H1 (cell line): Measurements from ENCODE around the gene RAB36. TPM values are rescaled to one million over a fixed set of nuclear protein-coding genes. Genes with fewer than 3 reads are reported as not detected.

Experiments
- CTCF ChIA-PET: fragments of 300-600 bp; sonication (Branson Sonifier 250); formaldehyde crosslinking; loops from one replicate; lab custom pipeline; 2021; ENCODE audit not compliant: partially characterized antibody; lab: Charles Lee
- POLR2A ChIA-PET: fragments of 300-600 bp; sonication (Branson Sonifier 250); formaldehyde crosslinking; loops from one replicate; lab custom pipeline; 2021; ENCODE audit warnings: inconsistent platforms; ENCODE audit not compliant: partially characterized antibody; lab: Charles Lee
- DNase-seq, 2 experiments: peaks; one replicate each; pipeline versions ENCODE4 v3.0.0 to v3.0.0-alpha.2; 2010 to 2022; ENCODE audit warnings: low spot score in 2 of 2, low read depth in 1 of 2, mixed read lengths in 1 of 2
- FAIRE-seq: peaks from 2 replicates; lab custom pipeline; 2011; peaks lifted over from hg19 to GRCh38; lab: Jason Lieb, UNC
- H2AFZ ChIP-seq: 2 replicates; pipeline ENCODE4 v1.8.1; 2012; ENCODE audit warnings: low read length, inconsistent platforms
- H2AK5ac ChIP-seq: 2 replicates; pipeline ENCODE4 v1.6.1; 2013; ENCODE audit warnings: low read depth, low read length
- H2BK120ac ChIP-seq: replicated peaks from 2 replicates; pipeline ENCODE3; 2013; ENCODE audit warnings: low read depth, low read length, inconsistent platforms
- H2BK12ac ChIP-seq: 2 replicates; pipeline ENCODE4 v1.6.1; 2013; ENCODE audit warnings: low read depth, low read length
- H2BK15ac ChIP-seq: 2 replicates; pipeline ENCODE4 v1.6.1; 2013; ENCODE audit warnings: low read length
- H2BK20ac ChIP-seq: 2 replicates; pipeline ENCODE4 v1.6.1; 2013; ENCODE audit warnings: low read length
- H2BK5ac ChIP-seq: 2 replicates; pipeline ENCODE4 v1.6.1; 2013; ENCODE audit warnings: low read depth, low read length
- H3K14ac ChIP-seq: 2 replicates; pipeline ENCODE4 v1.6.1; 2013; ENCODE audit warnings: inconsistent platforms; ENCODE audit not compliant: insufficient read length
- H3K18ac ChIP-seq: 2 replicates; pipeline ENCODE4 v1.6.1; 2013; ENCODE audit warnings: low read length; ENCODE audit errors: extremely low read depth
- H3K23ac ChIP-seq: 2 replicates; pipeline ENCODE4 v1.6.1; 2013; ENCODE audit warnings: inconsistent platforms; ENCODE audit not compliant: insufficient read length
- H3K23me2 ChIP-seq: 2 replicates; pipeline ENCODE4 v1.6.1; 2013; ENCODE audit warnings: low read depth, low read length
- H3K27ac ChIP-seq: 2 replicates; pipeline ENCODE4 v1.6.1; 2011; ENCODE audit warnings: low read depth, low read length, inconsistent platforms
- H3K27me3 ChIP-seq, 4 experiments: replicated peaks in 1 of 4; 1 replicate in 1 of 4; 2 replicates in 3 of 4; pipeline versions ENCODE4 v1.6.1 to v1.8.1; 2011 to 2013; ENCODE audit warnings: low read length in 3 of 4, mild to moderate bottlenecking in 3 of 4, inconsistent platforms in 2 of 4, mixed read lengths in 2 of 4, moderate library complexity in 1 of 4; ENCODE audit not compliant: control insufficient read depth in 3 of 4, insufficient read depth in 3 of 4; ENCODE audit errors: extremely low read depth in 1 of 4
- H3K36me3 ChIP-seq, 4 experiments: 2 replicates each; pipeline versions ENCODE4 v1.6.1 to v1.8.1; 2011 to 2013; ENCODE audit warnings: mild to moderate bottlenecking in 4 of 4, low read length in 3 of 4, moderate library complexity in 2 of 4, control low read depth in 1 of 4, inconsistent platforms in 1 of 4; ENCODE audit not compliant: insufficient read depth in 4 of 4, control insufficient read depth in 2 of 4
- H3K4ac ChIP-seq: replicated peaks from 2 replicates; pipeline ENCODE3; 2013; ENCODE audit warnings: low read length, low read depth, mixed read lengths, inconsistent platforms; ENCODE audit not compliant: insufficient read length
- H3K4me1 ChIP-seq, 4 experiments: replicated peaks in 1 of 4; 1 replicate in 1 of 4; 2 replicates in 3 of 4; pipeline versions ENCODE4 v1.6.1 to v1.8.1; 2011 to 2013; ENCODE audit warnings: low read length in 3 of 4, inconsistent platforms in 2 of 4, mixed read lengths in 1 of 4; ENCODE audit not compliant: insufficient read depth in 4 of 4, control insufficient read depth in 3 of 4
- H3K4me2 ChIP-seq, 2 experiments: 2 replicates each; pipeline versions ENCODE4 v1.6.1 to v1.8.1; 2011 to 2013; ENCODE audit warnings: low read depth in 2 of 2, low read length in 2 of 2, control low read depth in 1 of 2, inconsistent platforms in 1 of 2, mild to moderate bottlenecking in 1 of 2; ENCODE audit not compliant: insufficient read depth in 1 of 2
- H3K4me3 ChIP-seq, 4 experiments: fragments of 200-600, 300-600 bp in 1 of 4; sonication (generic), shearing (Covaris generic), sonication (Bioruptor Twin) in 1 of 4; 2 replicates each; pipeline versions ENCODE4 v1.5.1 to v1.8.1; 2011 to 2016; ENCODE audit warnings: low read length in 4 of 4, low read depth in 3 of 4, control low read depth in 2 of 4, inconsistent platforms in 2 of 4, mild to moderate bottlenecking in 2 of 4, mixed read lengths in 1 of 4, moderate library complexity in 1 of 4; ENCODE audit not compliant: insufficient read depth in 2 of 4; ENCODE audit errors: extremely low read depth in 1 of 4
- H3K56ac ChIP-seq: replicated peaks from 2 replicates; pipeline ENCODE3; 2013; ENCODE audit warnings: low read depth, mild to moderate bottlenecking, mixed read lengths, low read length, inconsistent platforms; ENCODE audit not compliant: insufficient read length
- H3K79me1 ChIP-seq: 2 replicates; pipeline ENCODE4 v1.6.1; 2013; ENCODE audit warnings: low read depth, low read length, control low read depth
- H3K79me2 ChIP-seq, 2 experiments: 2 replicates each; pipeline versions ENCODE4 v1.6.1 to v1.8.1; 2012 to 2013; ENCODE audit warnings: low read length in 2 of 2, mild to moderate bottlenecking in 2 of 2, inconsistent platforms in 1 of 2; ENCODE audit not compliant: insufficient read depth in 2 of 2, control insufficient read depth in 1 of 2
- H3K9ac ChIP-seq, 4 experiments: replicated peaks in 1 of 4; 1 replicate in 1 of 4; 2 replicates in 3 of 4; pipeline versions ENCODE4 v1.6.1 to v1.8.1; 2011 to 2013; ENCODE audit warnings: low read depth in 3 of 4, low read length in 3 of 4, control low read depth in 2 of 4, mild to moderate bottlenecking in 2 of 4, moderate library complexity in 2 of 4, inconsistent platforms in 1 of 4; ENCODE audit errors: extremely low read depth in 1 of 4
- H3K9me3 ChIP-seq, 2 experiments: 2 replicates each; pipeline versions ENCODE4 v1.6.1 to v1.8.1; 2012 to 2013; ENCODE audit warnings: mild to moderate bottlenecking in 2 of 2, moderate library complexity in 2 of 2, control low read depth in 1 of 2, inconsistent platforms in 1 of 2, low read depth in 1 of 2, low read length in 1 of 2, mixed read lengths in 1 of 2; ENCODE audit not compliant: insufficient read depth in 2 of 2
- H4K20me1 ChIP-seq, 2 experiments: replicated peaks in 1 of 2; 2 replicates each; pipeline versions ENCODE3 to v1.8.1; 2011 to 2013; ENCODE audit warnings: inconsistent platforms in 2 of 2, low read length in 2 of 2, mild to moderate bottlenecking in 1 of 2; ENCODE audit not compliant: insufficient read depth in 2 of 2, control insufficient read depth in 1 of 2
- H4K5ac ChIP-seq: 2 replicates; pipeline ENCODE4 v1.6.1; 2013; ENCODE audit warnings: low read length, low read depth, mixed read lengths, inconsistent platforms; ENCODE audit not compliant: insufficient read length
- H4K8ac ChIP-seq: 2 replicates; pipeline ENCODE4 v1.8.0; 2013; ENCODE audit warnings: mild to moderate bottlenecking, moderate library complexity, low read length, inconsistent platforms; ENCODE audit not compliant: insufficient read depth; ENCODE audit errors: extremely low read depth
- H4K91ac ChIP-seq: replicated peaks from 2 replicates; pipeline ENCODE3; 2013; ENCODE audit warnings: low read length, mixed read lengths, inconsistent platforms; ENCODE audit not compliant: insufficient read length
- BACH1 ChIP-seq: IDR thresholded peaks from 2 replicates; pipeline ENCODE4 v1.6.1; 2012; ENCODE audit warnings: low read length, improper control_type of control experiment
- BRCA1 ChIP-seq: IDR thresholded peaks from 2 replicates; pipeline ENCODE4 v1.6.1; 2012; ENCODE audit warnings: low read depth, low read length, improper control_type of control experiment
- CHD2 ChIP-seq: IDR thresholded peaks from 2 replicates; pipeline ENCODE4 v1.6.1; 2012; ENCODE audit warnings: low read length, improper control_type of control experiment
- CREB1 ChIP-seq: IDR thresholded peaks from 2 replicates; pipeline ENCODE4 v1.6.1; 2012; ENCODE audit warnings: inconsistent platforms
- EGR1 ChIP-seq: IDR thresholded peaks from 2 replicates; pipeline ENCODE4 v1.6.1; 2011; ENCODE audit warnings: low read depth, low read length, borderline replicate concordance
- HDAC2 ChIP-seq, 2 experiments: fragments of 300-600 bp in 1 of 2; sonication (generic) in 1 of 2; IDR thresholded peaks; 2 replicates each; pipeline ENCODE4 v1.6.1; 2011 to 2012; ENCODE audit warnings: low read depth in 2 of 2, low read length in 2 of 2, mild to moderate bottlenecking in 2 of 2, moderate library complexity in 2 of 2, borderline replicate concordance in 1 of 2, inconsistent platforms in 1 of 2
- KDM5A ChIP-seq: fragments of 200-600 bp; IDR thresholded peaks from 2 replicates; pipeline ENCODE4 v1.7.1; 2012; ENCODE audit warnings: mild to moderate bottlenecking, low read length, inconsistent platforms, mixed read lengths
- MAX ChIP-seq: IDR thresholded peaks from 2 replicates; pipeline ENCODE4 v1.6.1; 2012; ENCODE audit warnings: inconsistent platforms
- NRF1 ChIP-seq: IDR thresholded peaks from 2 replicates; pipeline ENCODE4 v1.6.1; 2011; ENCODE audit warnings: mild to moderate bottlenecking, low read depth, low read length, improper control_type of control experiment
- RFX5 ChIP-seq: IDR thresholded peaks from 2 replicates; pipeline ENCODE4 v1.6.1; 2011; ENCODE audit warnings: low read depth, low read length, improper control_type of control experiment, borderline replicate concordance
- RNF2 ChIP-seq: fragments of 200-900, 300-1000 bp; sonication (generic); IDR thresholded peaks from 2 replicates; pipeline ENCODE4 v1.7.1; 2016; ENCODE audit warnings: borderline replicate concordance, low read depth, mild to moderate bottlenecking, antibody characterized with exemption, low read length; ENCODE audit not compliant: poor library complexity, severe bottlenecking; ENCODE audit errors: missing control alignments
- SUZ12 ChIP-seq: fragments of 200-600 bp; sonication (generic); IDR thresholded peaks from 2 replicates; pipeline ENCODE4 v1.6.1; 2012; ENCODE audit warnings: mild to moderate bottlenecking, inconsistent platforms, low read length, moderate library complexity, mixed read lengths
- TAF1 ChIP-seq: IDR thresholded peaks from 2 replicates; pipeline ENCODE4 v1.6.1; 2011; ENCODE audit warnings: mild to moderate bottlenecking, low read depth, low read length
- TAF7 ChIP-seq: optimal IDR thresholded peaks from 2 replicates; pipeline ENCODE3; 2011; ENCODE audit warnings: low read depth, mild to moderate bottlenecking, inconsistent platforms, low read length, moderate library complexity, borderline replicate concordance
- WGBS, 2 experiments: shearing (Covaris generic) in 1 of 2; methylation state at CpG; one replicate each; pipeline versions ENCODE4 v1.1.6 to v1.1.7; 2013 to 2015; ENCODE audit warnings: low lambda C conversion rate in 2 of 2, mixed read lengths in 2 of 2, inconsistent platforms in 1 of 2, low coverage in 1 of 2, missing lambda C conversion rate in 1 of 2; ENCODE audit not compliant: insufficient replicate concordance in 2 of 2, insufficient coverage in 1 of 2, insufficient read length in 1 of 2; ENCODE audit errors: extremely low coverage in 1 of 2, missing lambda C conversion rate in 1 of 2; 5-methylcytosine and 5-hydroxymethylcytosine counted together
- polyA plus RNA-seq, 7 experiments: library from polyadenylated mRNA; depleted of rRNA in 3 of 7; stranded (reverse) in 5 of 7; unstranded in 2 of 7; fragments of >200 nt in 5 of 7; fragments of 200-250 nt in 2 of 7; gene quantifications; 1 replicate in 5 of 7; 2 replicates in 1 of 7; 4 replicates in 1 of 7; pipeline versions ENCODE4 v1.2.1 to v1.2.3, GENCODE V29; 2011 to 2013; ENCODE audit warnings: missing spikeins in 2 of 7, mixed read lengths in 2 of 7
- total RNA-seq: library from RNA; stranded (reverse); fragmentation: NEBNext Ultra II Directional; extraction: Animal tissue kit (Norgen Biotek cat#: 25700); gene quantifications from 2 replicates; pipeline ENCODE4 v1.2.1, GENCODE V29; 2021

RAB36 gene
- total and polyA plus RNA-seq, 2 of the 8 experiments (the other 6 are each of a cell fraction or from before 2014, with no cell fraction given) = 1.0 to 1.5 TPM

GRCh38 chr22:23154461-23154860 lies 9.2 kb downstream of the RAB36 start:
- no peak overlapping the region for H3K18ac ChIP-seq
- peak overlapping the region; percentile 10; the same call in 1 of the 2 replicates for H2BK5ac ChIP-seq
- no peak overlapping the region for H2AK5ac ChIP-seq
- no peak overlapping the region for H2BK20ac ChIP-seq
- WGBS, 2 experiments = 84% methylated on average over 5 of the region's 5 CpGs; no CpG with 5 or more reads in 1 of the 2 experiments
- H2AFZ ChIP-seq = no peak overlapping the region
- H3K79me2 ChIP-seq = no peaks in the 10 kb centered on the region
- H3K4ac ChIP-seq = no peak overlapping the region
- H3K9me3 ChIP-seq = no peaks in the 10 kb centered on the region
- POLR2A ChIA-PET = no interaction called here
- H4K91ac ChIP-seq = peak overlapping the region; percentile 52
- no peaks in the 10 kb centered on the region for H3K27me3 ChIP-seq
- peaks cover 0 to 28% (median 13%) of the 10 kb centered on the region in 4 experiments; a peak in 5 of 7 replicates for H3K4me1 ChIP-seq
- peak overlapping the region; percentile 22; the same call in 1 of the 2 replicates for H4K8ac ChIP-seq
- no peaks in the 10 kb centered on the region for H3K79me1 ChIP-seq
- H3K4me2 ChIP-seq = no peak overlapping the region
- CTCF ChIA-PET = interaction anchor here (1.1 to 4.7 kb wide), 7 partner anchors 8 to 144 kb away, joined by 3 to 49 read pairs (median 6); partner anchors contain the start of genes RAB36 and RSPH14
- H3K27ac ChIP-seq = no peak overlapping the region
- H3K23ac ChIP-seq = no peak overlapping the region
- H3K14ac ChIP-seq = no peak overlapping the region
- no peak for FAIRE-seq
- H4K20me1 ChIP-seq = no peaks in the 10 kb centered on the region
- no peak overlapping the region for H2BK15ac ChIP-seq
- H3K23me2 ChIP-seq = no peaks in the 10 kb centered on the region
- H3K36me3 ChIP-seq = no peaks in the 10 kb centered on the region
- no peak overlapping the region for H3K4me3 ChIP-seq
- H2BK12ac ChIP-seq = 0 out of 2 replicates have a peak overlapping the region, but pooled peaks have one; percentile 71
- DNase-seq = no peak
- H2BK120ac ChIP-seq = no peak overlapping the region
- no peak overlapping the region for H3K9ac ChIP-seq
- no peak overlapping the region for H4K5ac ChIP-seq
- no peak overlapping the region for H3K56ac ChIP-seq
- no peak for TF ChIP-seq TAF7
- TF ChIP-seq TAF1 = no peak
- no peak for TF ChIP-seq CREB1
- TF ChIP-seq BACH1 = no peak
- no peak for TF ChIP-seq KDM5A
- TF ChIP-seq NRF1 = no peak
- no peak for TF ChIP-seq BRCA1
- TF ChIP-seq CHD2 = no peak
- no peak for TF ChIP-seq HDAC2 (IDR thresholded peaks at IDR 0.05; ENCODE audit: borderline replicate concordance in 1 of 2, low read depth in 2 of 2, low read length in 2 of 2)
- no peak for TF ChIP-seq EGR1
- TF ChIP-seq SUZ12 = no peak
- TF ChIP-seq MAX = no peak
- TF ChIP-seq RNF2 = no peak
- no peak for TF ChIP-seq RFX5
